ENCODE results near the gene PTPN23. TPM values are rescaled to one million over a fixed set of nuclear protein-coding genes. Genes with fewer than 3 reads are reported as not detected.

Gene PTPN23
- total and polyA plus RNA-seq, 2 experiments from 2014 or later, result 14.3 to 48.8 TPM

GRCh38 chr3:47340866-47341265 is 40.0 kb upstream of the PTPN23 start:
- Mint-ChIP-seq H3K9me3 (no peaks in the 10 kb centered on the region; the same call in 2 of the 3 replicates), H3K27me3 (ENCODE audit: insufficient read depth, low read depth, poor library complexity) (peaks cover 6% of the 10 kb centered on the region), H3K36me3 (ENCODE audit: low read depth) (peaks cover 73% of the 10 kb centered on the region), H3K4me1 (no peaks in the 10 kb centered on the region), H3K4me3 (no peak overlapping the region), H3K27ac (no peak overlapping the region)
- ATAC-seq (no peak), DNase-seq (ENCODE audit: low spot score) (no peak)
- Histone ChIP-seq H3K36me3 (ENCODE audit: insufficient read depth) (peaks cover 13% of the 10 kb centered on the region), H2AFZ (no peak overlapping the region), H3K4me3 (no peak overlapping the region), H3F3A (replicated peaks; ENCODE audit: low read depth) (no peaks in the 10 kb centered on the region), H3K4me2 (no peak overlapping the region), H3K27ac (ENCODE audit: low read depth) (no peak overlapping the region), H3K9me2 (ENCODE audit: insufficient read depth) (no peaks in the 10 kb centered on the region), H3K79me2 (replicated peaks; ENCODE audit: insufficient read depth) (no peaks in the 10 kb centered on the region), H4K20me1 (replicated peaks; ENCODE audit: insufficient read depth) (peaks cover 7% of the 10 kb centered on the region; the same call in 1 of the 2 replicates), H3K4me1 (ENCODE audit: insufficient read depth) (no peaks in the 10 kb centered on the region), H3K27me3 (ENCODE audit: insufficient read depth) (no peaks in the 10 kb centered on the region)
- TF ChIP-seq, protein P1, sequence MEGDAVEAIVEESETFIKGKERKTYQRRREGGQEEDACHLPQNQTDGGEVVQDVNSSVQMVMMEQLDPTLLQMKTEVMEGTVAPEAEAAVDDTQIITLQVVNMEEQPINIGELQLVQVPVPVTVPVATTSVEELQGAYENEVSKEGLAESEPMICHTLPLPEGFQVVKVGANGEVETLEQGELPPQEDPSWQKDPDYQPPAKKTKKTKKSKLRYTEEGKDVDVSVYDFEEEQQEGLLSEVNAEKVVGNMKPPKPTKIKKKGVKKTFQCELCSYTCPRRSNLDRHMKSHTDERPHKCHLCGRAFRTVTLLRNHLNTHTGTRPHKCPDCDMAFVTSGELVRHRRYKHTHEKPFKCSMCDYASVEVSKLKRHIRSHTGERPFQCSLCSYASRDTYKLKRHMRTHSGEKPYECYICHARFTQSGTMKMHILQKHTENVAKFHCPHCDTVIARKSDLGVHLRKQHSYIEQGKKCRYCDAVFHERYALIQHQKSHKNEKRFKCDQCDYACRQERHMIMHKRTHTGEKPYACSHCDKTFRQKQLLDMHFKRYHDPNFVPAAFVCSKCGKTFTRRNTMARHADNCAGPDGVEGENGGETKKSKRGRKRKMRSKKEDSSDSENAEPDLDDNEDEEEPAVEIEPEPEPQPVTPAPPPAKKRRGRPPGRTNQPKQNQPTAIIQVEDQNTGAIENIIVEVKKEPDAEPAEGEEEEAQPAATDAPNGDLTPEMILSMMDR (conservative IDR thresholded peaks at IDR 0.05; ENCODE audit: low read depth in 2 of 2), result no peak
- TF ChIP-seq STAT1 (IDR thresholded peaks at IDR 0.05; ENCODE audit: unreplicated experiment), result no peak
- no peak for TF ChIP-seq ZNF114 (CRISPR knock-in tag; IDR thresholded peaks at IDR 0.05)

- ATAC-seq (no peak), DNase-seq (ENCODE audit: low spot score) (no peak)
- no peak overlapping the region for H3K27ac Mint-ChIP-seq
- Histone ChIP-seq H3K27ac (ENCODE audit: low read depth) (no peak overlapping the region), H3K79me2 (replicated peaks; ENCODE audit: insufficient read depth) (no peaks in the 10 kb centered on the region), H3K4me1 (ENCODE audit: insufficient read depth) (no peaks in the 10 kb centered on the region), H3K4me2 (no peak overlapping the region), H3K9me2 (ENCODE audit: insufficient read depth) (no peaks in the 10 kb centered on the region), H3K36me3 (ENCODE audit: insufficient read depth) (peaks cover 7% of the 10 kb centered on the region), H3K4me3 (no peak overlapping the region), H3K27me3 (ENCODE audit: insufficient read depth) (no peaks in the 10 kb centered on the region), H4K20me1 (replicated peaks; ENCODE audit: insufficient read depth) (peaks cover 7% of the 10 kb centered on the region; the same call in 1 of the 2 replicates), H2AFZ (no peak overlapping the region), H3F3A (replicated peaks; ENCODE audit: low read depth) (no peaks in the 10 kb centered on the region)
- H3K9me3 Mint-ChIP-seq, result no peaks in the 10 kb centered on the region; the same call in 2 of the 3 replicates
- peaks cover 2% of the 10 kb centered on the region; the same call in 2 of the 3 replicates for H3K4me1 Mint-ChIP-seq
- peaks cover 6% of the 10 kb centered on the region for H3K27me3 Mint-ChIP-seq (ENCODE audit: insufficient read depth, low read depth, poor library complexity)
- H3K4me3 Mint-ChIP-seq, result no peak overlapping the region
- H3K36me3 Mint-ChIP-seq (ENCODE audit: low read depth), result peaks cover 61% of the 10 kb centered on the region
- no peak for TF ChIP-seq EZH2phosphoT487 (IDR thresholded peaks at IDR 0.05; ENCODE audit: unreplicated experiment)
- TF ChIP-seq EZH2 (IDR thresholded peaks at IDR 0.05; ENCODE audit: low read depth, unreplicated experiment), result no peak
- TF ChIP-seq ZNF331 (CRISPR knock-in tag; IDR thresholded peaks at IDR 0.05; ENCODE audit: low read depth), result no peak
- no peak for TF ChIP-seq ZNF462 (CRISPR knock-in tag; IDR thresholded peaks at IDR 0.05)
- TF ChIP-seq, protein P1 (conservative IDR thresholded peaks at IDR 0.05; ENCODE audit: low read depth in 2 of 2), result no peak
- TF ChIP-seq ETS1 (IDR thresholded peaks at IDR 0.05), result no peak
Observed at GRCh38 chr3:47342151-47342550, 38.7 kb upstream of the PTPN23 start.

Data from GM23338 (cell line).